A549 (cell line): Measurements from ENCODE around the gene CHD9.

Experiments
- BHLHE40 ChIP-seq: IDR thresholded peaks from 2 replicates; pipeline ENCODE4 v1.6.1; 2012; ENCODE audit warnings: low read depth, low read length, inconsistent platforms
- CEBPB ChIP-seq, 2 experiments: fragments of >200 bp in 1 of 2; sonication (Bioruptor Twin) in 1 of 2; formaldehyde crosslinking in 1 of 2; IDR thresholded peaks; 2 replicates each; pipeline ENCODE4 v1.6.1; 2012 to 2016
- HOXB5 ChIP-seq: fragments of 250-450 bp; sonication (Bioruptor Pico); IDR thresholded peaks from 2 replicates; pipeline ENCODE4 v1.5.0; 2020; ENCODE audit warnings: mild to moderate bottlenecking, moderate library complexity
- POLR2AphosphoS2 ChIP-seq: conservative IDR thresholded peaks from 2 replicates; pipeline ENCODE4 v1.6.1; 2012; ENCODE audit warnings: low read length, improper control_type of control experiment, inconsistent platforms
- RFX5 ChIP-seq: fragments of 450-650 bp; IDR thresholded peaks from 2 replicates; pipeline ENCODE4 v1.7.1; 2014; ENCODE audit warnings: antibody characterized with exemption, mild to moderate bottlenecking, moderate library complexity
- RNF2 ChIP-seq: fragments of 200-600 bp; sonication (generic); IDR thresholded peaks from 2 replicates; pipeline ENCODE4 v1.6.1; 2016; ENCODE audit warnings: low read depth, mild to moderate bottlenecking, antibody characterized with exemption, moderate library complexity, borderline replicate concordance
- ZC3H11A ChIP-seq: fragments of 450-650 bp; IDR thresholded peaks from 2 replicates; pipeline ENCODE4 v1.6.1; 2014; ENCODE audit warnings: antibody characterized with exemption, mild to moderate bottlenecking
- TF ChIP-seq, protein P1 (sequence below): fragments of >200 bp; sonication (Bioruptor Twin); formaldehyde crosslinking; IDR thresholded peaks from 3 replicates; pipeline ENCODE4 v1.5.1; 2016

- TF ChIP-seq BHLHE40, result no peak
- TF ChIP-seq RFX5, result no peak
- TF ChIP-seq, protein P1, sequence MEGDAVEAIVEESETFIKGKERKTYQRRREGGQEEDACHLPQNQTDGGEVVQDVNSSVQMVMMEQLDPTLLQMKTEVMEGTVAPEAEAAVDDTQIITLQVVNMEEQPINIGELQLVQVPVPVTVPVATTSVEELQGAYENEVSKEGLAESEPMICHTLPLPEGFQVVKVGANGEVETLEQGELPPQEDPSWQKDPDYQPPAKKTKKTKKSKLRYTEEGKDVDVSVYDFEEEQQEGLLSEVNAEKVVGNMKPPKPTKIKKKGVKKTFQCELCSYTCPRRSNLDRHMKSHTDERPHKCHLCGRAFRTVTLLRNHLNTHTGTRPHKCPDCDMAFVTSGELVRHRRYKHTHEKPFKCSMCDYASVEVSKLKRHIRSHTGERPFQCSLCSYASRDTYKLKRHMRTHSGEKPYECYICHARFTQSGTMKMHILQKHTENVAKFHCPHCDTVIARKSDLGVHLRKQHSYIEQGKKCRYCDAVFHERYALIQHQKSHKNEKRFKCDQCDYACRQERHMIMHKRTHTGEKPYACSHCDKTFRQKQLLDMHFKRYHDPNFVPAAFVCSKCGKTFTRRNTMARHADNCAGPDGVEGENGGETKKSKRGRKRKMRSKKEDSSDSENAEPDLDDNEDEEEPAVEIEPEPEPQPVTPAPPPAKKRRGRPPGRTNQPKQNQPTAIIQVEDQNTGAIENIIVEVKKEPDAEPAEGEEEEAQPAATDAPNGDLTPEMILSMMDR, result no peak
- no peak for TF ChIP-seq RNF2
- no peak for TF ChIP-seq HOXB5 (CRISPR knock-in tag)
- TF ChIP-seq POLR2AphosphoS2, result no peak
- TF ChIP-seq CEBPB (IDR thresholded peaks at IDR 0.05), result no peak
- no peak for TF ChIP-seq ZC3H11A
Measured at GRCh38 chr16:53156516-53156915, 101.7 kb downstream of the CHD9 start.
